HG03196 (cell line): ENCODE data around the gene CEACAM18.

Source experiments
- ATAC-seq: cut with Tn5 transposase; IDR thresholded peaks from one replicate; pipeline ENCODE4 v1.9.1; 2021; ENCODE audit not compliant: unreplicated experiment

The CEACAM18 gene

DNA sequence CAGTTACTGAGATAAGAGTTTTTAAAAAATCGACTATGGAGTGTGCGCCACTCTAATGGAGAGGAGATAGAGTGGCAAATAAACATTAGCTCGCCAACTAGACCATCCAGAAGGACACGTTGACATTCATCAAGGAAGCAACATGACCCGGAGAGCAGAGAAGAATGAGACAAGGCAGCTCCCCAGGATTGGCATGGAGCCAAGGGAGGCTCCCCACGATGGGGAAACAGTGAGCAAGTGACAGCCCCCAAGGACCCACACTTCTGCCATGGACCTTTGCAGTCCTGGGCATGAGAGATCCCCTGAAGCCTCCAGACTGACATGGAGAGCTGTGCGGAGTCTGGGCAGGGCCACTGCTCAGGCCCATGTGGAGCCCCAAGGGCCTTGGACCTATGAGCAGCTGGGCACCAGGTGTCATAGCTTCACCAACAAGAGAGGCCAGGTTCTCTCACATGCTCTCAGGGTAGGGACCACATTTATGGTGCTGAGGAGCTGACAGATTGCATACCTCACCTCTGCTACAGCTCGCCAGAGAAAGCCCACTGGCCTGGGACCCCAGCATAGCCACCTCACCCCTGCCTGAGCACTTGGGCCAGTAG, 46.4 kb downstream of the CEACAM18 start:
- ATAC-seq = no peak

DNA sequence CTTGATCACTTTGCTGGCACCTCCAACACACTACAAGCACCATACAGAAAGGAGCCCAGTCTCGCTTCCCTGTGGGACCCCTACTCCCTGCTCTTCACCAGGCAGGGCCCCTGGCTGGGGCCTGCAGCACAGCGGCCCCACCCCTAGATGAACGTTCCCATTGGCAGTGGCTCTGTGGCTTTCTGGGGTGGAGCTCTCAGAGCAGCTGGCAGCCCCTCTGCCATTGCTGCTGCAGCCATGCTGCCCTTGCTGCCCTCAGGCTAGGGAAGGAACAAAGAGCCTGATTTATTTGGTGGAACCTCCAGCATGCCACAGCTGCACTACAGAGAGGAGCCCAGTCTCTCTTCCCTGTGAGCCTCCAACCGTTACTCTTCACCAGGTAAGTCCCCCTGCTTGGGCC, 47.3 kb downstream of the CEACAM18 start:
- ATAC-seq = no peak

DNA sequence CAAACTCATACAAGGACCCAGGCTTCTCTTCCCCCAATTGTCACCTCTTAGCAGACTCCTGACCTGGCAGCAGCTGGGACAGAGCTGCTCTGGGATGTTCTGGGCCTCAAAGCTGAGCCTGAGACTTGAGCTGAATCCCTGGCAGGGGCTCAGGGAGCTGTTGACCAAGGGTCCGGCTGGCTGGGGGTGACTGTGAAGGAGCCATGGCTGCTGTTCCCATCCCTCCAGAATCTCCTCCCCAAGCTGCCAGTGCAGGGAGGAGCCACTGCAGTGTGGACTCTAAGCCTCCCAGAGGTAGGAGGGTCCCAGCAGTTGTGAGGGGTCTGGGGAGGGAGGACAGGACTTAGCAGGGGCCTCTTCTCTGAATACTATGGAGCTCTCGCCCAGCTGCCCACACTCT, 51.0 kb downstream of the CEACAM18 start:
- no peak for ATAC-seq

- no peak for ATAC-seq
Measured at GRCh38 chr19:51530616-51531015, 52.3 kb downstream of the CEACAM18 start.

DNA sequence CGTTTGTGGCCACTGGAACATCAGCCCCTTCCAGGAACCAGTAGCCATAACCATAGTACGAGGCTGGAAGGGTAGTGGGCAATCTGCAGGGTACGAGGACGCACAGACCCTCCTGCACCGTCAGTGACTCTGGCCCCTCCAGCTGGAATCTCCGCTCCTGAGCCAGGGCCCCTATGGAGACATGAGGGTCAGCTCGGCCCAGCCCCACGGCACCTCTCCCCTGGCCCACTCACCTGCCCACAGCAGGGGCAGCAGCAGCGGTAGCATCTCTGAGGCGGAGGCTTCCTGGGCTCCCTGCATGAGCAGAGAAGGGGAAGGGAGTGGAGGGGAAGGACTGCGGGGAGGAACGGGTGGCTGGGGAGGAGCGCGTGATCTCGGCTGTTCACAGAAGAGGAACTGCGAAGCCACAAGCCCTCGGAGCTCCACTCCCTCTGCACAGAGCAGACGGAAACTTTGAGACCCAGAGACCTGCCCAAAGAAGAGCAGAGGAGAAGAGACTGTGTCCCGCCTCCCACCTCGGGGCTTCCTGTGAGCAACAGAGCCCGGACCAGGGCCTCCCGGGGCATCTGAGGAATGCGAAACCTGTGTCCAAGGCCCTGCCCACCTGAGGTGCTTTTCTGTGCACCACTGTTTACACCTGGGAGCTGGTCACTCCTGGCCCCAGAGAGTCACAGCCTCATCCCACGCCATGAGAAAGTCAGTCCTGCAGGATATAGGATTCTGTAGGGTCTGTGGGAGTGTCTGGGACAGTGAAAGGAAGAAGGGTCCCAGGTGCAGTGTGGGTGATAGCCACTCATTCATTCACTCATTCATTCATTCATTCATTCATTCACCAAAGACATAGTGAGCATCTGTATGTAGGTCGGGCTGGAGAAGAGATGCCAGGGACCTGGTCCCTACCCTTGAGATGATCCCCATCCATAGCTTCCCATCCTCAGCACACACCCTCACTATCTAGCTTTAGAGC, 53.3 kb downstream of the CEACAM18 start, which contains the start of gene SIGLEC6:
TSS of gene SIGLEC6 (minus strand) at position 322 of the 967 bp plus-strand sequence. CDS start at position 300, 22 bp downstream.
- no peak for ATAC-seq

GRCh38 chr19:51535535-51535934, 57.2 kb downstream of the CEACAM18 start:
- ATAC-seq = no peak

DNA sequence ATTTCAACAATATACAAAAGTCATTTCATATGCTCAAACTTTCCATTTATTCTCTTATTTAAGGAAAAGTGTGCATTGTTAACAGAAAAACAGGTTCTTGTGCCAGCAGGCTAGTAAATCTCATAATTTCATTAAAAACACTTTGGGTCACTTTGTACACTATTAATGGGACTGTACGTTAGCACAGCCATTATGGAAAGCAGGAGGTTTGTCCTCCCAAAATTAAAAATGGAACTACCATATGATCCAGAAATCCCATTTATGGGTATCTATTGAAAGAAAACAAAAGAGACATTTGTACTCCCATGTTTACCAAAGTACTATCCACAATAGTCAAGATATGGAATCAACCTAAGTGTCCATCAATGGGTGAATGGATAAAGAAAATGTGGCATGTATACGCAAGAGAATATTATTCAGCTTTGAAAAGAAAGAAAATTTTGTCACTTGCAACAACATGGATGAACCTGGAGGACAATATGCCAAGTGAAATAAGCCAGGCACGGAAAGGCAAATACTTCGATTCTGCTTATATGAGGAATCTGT, 61.6 kb downstream of the CEACAM18 start:
- no peak for ATAC-seq
